ENCODE results near the gene TRIM46.

TRIM46 gene

DNA sequence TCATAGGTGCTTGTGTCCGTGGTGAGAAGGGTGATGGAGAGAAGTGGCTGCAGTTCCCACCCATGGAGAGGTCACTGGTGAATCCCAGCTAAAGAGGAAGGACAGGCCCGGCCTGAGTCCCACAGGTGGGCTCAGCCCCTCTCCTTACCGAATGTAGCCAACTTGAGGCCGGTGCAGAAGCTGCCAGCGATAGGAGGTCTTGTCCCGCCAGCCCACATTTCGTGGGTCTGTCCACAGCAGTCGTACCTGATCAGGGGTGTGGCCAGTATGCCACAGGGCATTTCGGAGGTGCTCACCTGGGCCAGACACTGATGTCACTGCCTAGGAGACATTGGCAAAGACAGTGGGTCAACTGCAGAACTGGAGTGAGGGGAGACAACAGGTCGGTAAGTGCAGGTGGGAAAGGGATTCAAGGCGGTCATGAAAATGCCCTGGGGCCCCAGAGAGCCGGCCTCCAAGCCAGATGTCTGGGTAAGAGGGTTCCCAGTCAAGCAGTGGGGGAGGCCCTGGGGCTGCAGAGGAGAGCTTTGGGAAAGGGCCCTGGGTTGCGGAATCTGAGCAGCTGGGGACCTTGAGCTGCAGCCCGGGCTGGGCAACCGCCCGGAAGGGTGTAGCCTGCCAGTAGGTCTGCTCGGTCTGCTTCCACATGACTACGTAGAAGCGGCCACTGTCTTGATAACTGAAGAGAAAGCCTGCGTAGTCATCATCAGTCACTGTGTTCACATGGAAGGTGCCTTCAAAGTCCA, 23.4 kb downstream of the TRIM46 start:
- no peak for DNase-seq (ENCODE audit: extremely low spot score)
- ChIA-PET CTCF (interaction anchor here (3.3 kb wide), 1 partner anchor 10 kb away, joined by 28 read pairs; the partner anchor contains the start of genes MTX1 and THBS3), POLR2A (no interaction called here)
- TF ChIP-seq, protein P1, sequence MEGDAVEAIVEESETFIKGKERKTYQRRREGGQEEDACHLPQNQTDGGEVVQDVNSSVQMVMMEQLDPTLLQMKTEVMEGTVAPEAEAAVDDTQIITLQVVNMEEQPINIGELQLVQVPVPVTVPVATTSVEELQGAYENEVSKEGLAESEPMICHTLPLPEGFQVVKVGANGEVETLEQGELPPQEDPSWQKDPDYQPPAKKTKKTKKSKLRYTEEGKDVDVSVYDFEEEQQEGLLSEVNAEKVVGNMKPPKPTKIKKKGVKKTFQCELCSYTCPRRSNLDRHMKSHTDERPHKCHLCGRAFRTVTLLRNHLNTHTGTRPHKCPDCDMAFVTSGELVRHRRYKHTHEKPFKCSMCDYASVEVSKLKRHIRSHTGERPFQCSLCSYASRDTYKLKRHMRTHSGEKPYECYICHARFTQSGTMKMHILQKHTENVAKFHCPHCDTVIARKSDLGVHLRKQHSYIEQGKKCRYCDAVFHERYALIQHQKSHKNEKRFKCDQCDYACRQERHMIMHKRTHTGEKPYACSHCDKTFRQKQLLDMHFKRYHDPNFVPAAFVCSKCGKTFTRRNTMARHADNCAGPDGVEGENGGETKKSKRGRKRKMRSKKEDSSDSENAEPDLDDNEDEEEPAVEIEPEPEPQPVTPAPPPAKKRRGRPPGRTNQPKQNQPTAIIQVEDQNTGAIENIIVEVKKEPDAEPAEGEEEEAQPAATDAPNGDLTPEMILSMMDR (IDR thresholded peaks at IDR 0.05; ENCODE audit: control extremely low read depth, extremely low read depth, low read depth, missing control alignments): no peak

GRCh38 chr1:155197901-155198546, 24.4 kb downstream of the TRIM46 start:
- no peak for DNase-seq (ENCODE audit: extremely low spot score)
- ChIA-PET CTCF (interaction anchor here (1.1 to 3.3 kb wide), 2 partner anchors 9 to 53 kb away, joined by 4 to 28 read pairs; partner anchors contain the start of genes MTX1 and THBS3), POLR2A (no interaction called here)
- TF ChIP-seq, protein P1 (IDR thresholded peaks at IDR 0.05; ENCODE audit: control extremely low read depth, extremely low read depth, low read depth, missing control alignments): no peak

- TF ChIP-seq, protein P1 (IDR thresholded peaks at IDR 0.05; ENCODE audit: control extremely low read depth, extremely low read depth, low read depth, missing control alignments): no peak
- no peak for DNase-seq (ENCODE audit: extremely low spot score)
- ChIA-PET POLR2A (no interaction called here), CTCF (interaction anchor here (1.0 to 3.3 kb wide), 3 partner anchors 8 to 53 kb away, joined by 3 to 28 read pairs (median 4); partner anchors contain the start of genes MTX1 and THBS3)
These were observed 24.9 kb downstream of the TRIM46 start for GRCh38 chr1:155198547-155198906.

GRCh38 chr1:155199792-155200191, 26.1 kb downstream of the TRIM46 start:
- TF ChIP-seq, protein P1 (IDR thresholded peaks at IDR 0.05; ENCODE audit: control extremely low read depth, extremely low read depth, low read depth, missing control alignments): no peak
- ChIA-PET POLR2A (no interaction called here), CTCF (interaction anchor here (1.0 kb wide), 1 partner anchor 8 kb away, joined by 3 read pairs; the partner anchor contains the start of genes MTX1 and THBS3)
- no peak for DNase-seq (ENCODE audit: extremely low spot score)

DNA sequence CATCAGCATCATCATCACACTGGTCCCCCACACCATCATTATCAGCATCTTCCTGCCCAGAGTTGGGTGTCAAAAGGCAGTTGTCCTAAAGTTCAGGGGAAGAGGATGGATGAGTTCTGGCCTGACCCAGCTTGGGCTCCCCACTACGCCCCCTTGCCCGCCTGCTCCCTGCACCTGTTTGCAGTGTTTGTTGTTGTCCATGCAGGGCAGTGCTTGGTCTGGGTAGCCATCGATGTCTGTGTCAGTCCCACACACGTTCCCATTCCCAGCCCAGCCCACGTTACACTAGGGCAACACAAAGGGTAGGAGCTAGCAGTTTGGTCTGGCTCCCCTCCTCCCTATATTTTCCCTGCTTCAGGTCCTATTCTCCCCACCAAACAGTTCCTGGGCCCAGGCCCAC, 27.3 kb downstream of the TRIM46 start:
- ChIA-PET CTCF (interaction anchor here (1.1 to 8.1 kb wide), 3 partner anchors 25 to 50 kb away, joined by 5 to 88 read pairs (median 10); partner anchors contain the start of gene KRTCAP2), POLR2A (no interaction called here)
- DNase-seq (ENCODE audit: extremely low spot score): no peak

GRCh38 chr1:155202198-155202597, 28.5 kb downstream of the TRIM46 start:
- DNase-seq (ENCODE audit: extremely low spot score): no peak
- CTCF ChIA-PET: interaction anchor here (1.1 to 9.1 kb wide), 4 partner anchors 9 to 48 kb away, joined by 3 to 88 read pairs (median 43); partner anchors contain the start of gene KRTCAP2
- POLR2A ChIA-PET: no interaction called here
- TF ChIP-seq, protein P1 (IDR thresholded peaks at IDR 0.05; ENCODE audit: control extremely low read depth, extremely low read depth, low read depth, missing control alignments): no peak

More for the DNA sequence above, 27.3 kb downstream of the TRIM46 start:
- TF ChIP-seq, protein P1 (IDR thresholded peaks at IDR 0.05; ENCODE audit: control extremely low read depth, extremely low read depth, low read depth, missing control alignments): no peak

All from GM10248 (cell line).